KMS-11 (cell line): ENCODE results near the gene MASTL.

ENCODE experiments used
- H2AFZ ChIP-seq: fragments of 200-600 bp; sonication (generic); 2 replicates; pipeline ENCODE4 v1.6.1; 2016; ENCODE audit warnings: antibody characterized with exemption, mixed run types, low read depth
- H3K27ac ChIP-seq: fragments of 200-600 bp; sonication (generic); 2 replicates; pipeline ENCODE4 v1.6.1; 2016; ENCODE audit warnings: mild to moderate bottlenecking, mixed run types
- H3K27me3 ChIP-seq: fragments of 200-600 bp; sonication (generic); 2 replicates; pipeline ENCODE4 v1.6.1; 2017; ENCODE audit warnings: mild to moderate bottlenecking, low read depth, mixed run types, moderate library complexity; ENCODE audit not compliant: insufficient read depth
- H3K36me3 ChIP-seq: fragments of 200-600 bp; sonication (generic); 2 replicates; pipeline ENCODE4 v1.6.1; 2017; ENCODE audit warnings: mild to moderate bottlenecking, mixed run types; ENCODE audit not compliant: insufficient read depth
- H3K4me1 ChIP-seq: fragments of 200-600 bp; sonication (generic); 2 replicates; pipeline ENCODE4 v1.6.1; 2016; ENCODE audit warnings: mild to moderate bottlenecking, low read depth, mixed run types; ENCODE audit not compliant: poor library complexity, severe bottlenecking
- H3K4me2 ChIP-seq: fragments of 200-600 bp; sonication (generic); 2 replicates; pipeline ENCODE4 v1.7.0; 2016; ENCODE audit warnings: mild to moderate bottlenecking, mixed run types
- H3K4me3 ChIP-seq: fragments of 200-600 bp; sonication (generic); IDR thresholded peaks from 2 replicates; pipeline ENCODE4 v1.6.1; 2017; ENCODE audit warnings: low read depth, low read length, mixed read lengths; ENCODE audit not compliant: insufficient read depth
- H3K79me2 ChIP-seq: fragments of 200-600 bp; sonication (generic); 2 replicates; pipeline ENCODE4 v1.6.1; 2016; ENCODE audit warnings: low read depth, mixed run types; ENCODE audit not compliant: insufficient read depth
- H3K9ac ChIP-seq: fragments of 200-600 bp; sonication (generic); 2 replicates; pipeline ENCODE4 v1.6.1; 2016; ENCODE audit warnings: mild to moderate bottlenecking, mixed run types
- H4K20me1 ChIP-seq: fragments of 200-600 bp; sonication (generic); 2 replicates; pipeline ENCODE4 v1.6.1; 2016; ENCODE audit warnings: mild to moderate bottlenecking, mixed run types; ENCODE audit not compliant: insufficient read depth
- CTCF ChIP-seq: fragments of 200-600 bp; sonication (generic); conservative IDR thresholded peaks from 2 replicates; pipeline ENCODE4 v1.6.1; 2017; ENCODE audit warnings: low read depth, mild to moderate bottlenecking, antibody characterized with exemption, low read length, moderate library complexity, mixed read lengths

Gene MASTL

GRCh38 chr10:27158421-27158820, 3.3 kb downstream of the MASTL start:
- peaks cover 19% of the 10 kb centered on the region for H3K4me1 ChIP-seq
- H3K4me3 ChIP-seq, result no peak overlapping the region
- no peaks in the 10 kb centered on the region for H4K20me1 ChIP-seq
- H3K36me3 ChIP-seq, result peaks cover 16% of the 10 kb centered on the region; the same call in 1 of the 2 replicates
- no peak overlapping the region for H3K27ac ChIP-seq
- H3K9ac ChIP-seq, result no peak overlapping the region
- H3K79me2 ChIP-seq, result peaks cover 53% of the 10 kb centered on the region
- H2AFZ ChIP-seq, result no peak overlapping the region
- no peak overlapping the region for H3K4me2 ChIP-seq
- H3K27me3 ChIP-seq, result no peaks in the 10 kb centered on the region
- TF ChIP-seq CTCF, result no peak

GRCh38 chr10:27169849-27170248, 14.7 kb downstream of the MASTL start:
- Histone ChIP-seq H3K79me2 (no peaks in the 10 kb centered on the region), H3K4me2 (no peak overlapping the region), H3K4me3 (no peak overlapping the region), H3K4me1 (no peaks in the 10 kb centered on the region), H3K9ac (no peak overlapping the region), H3K27ac (no peak overlapping the region), H2AFZ (no peak overlapping the region), H3K36me3 (peaks cover 13% of the 10 kb centered on the region; the same call in 1 of the 2 replicates), H3K27me3 (no peaks in the 10 kb centered on the region), H4K20me1 (no peaks in the 10 kb centered on the region)
- no peak for TF ChIP-seq CTCF

- Histone ChIP-seq H3K4me1 (peaks cover 11% of the 10 kb centered on the region), H3K4me2 (no peak overlapping the region), H3K9ac (no peak overlapping the region), H2AFZ (no peak overlapping the region), H3K36me3 (no peaks in the 10 kb centered on the region), H3K27me3 (no peaks in the 10 kb centered on the region), H4K20me1 (no peaks in the 10 kb centered on the region), H3K27ac (no peak overlapping the region), H3K4me3 (no peak overlapping the region), H3K79me2 (no peaks in the 10 kb centered on the region)
- no peak for TF ChIP-seq CTCF
Measured at GRCh38 chr10:27188259-27188658, 33.1 kb downstream of the MASTL start.

DNA sequence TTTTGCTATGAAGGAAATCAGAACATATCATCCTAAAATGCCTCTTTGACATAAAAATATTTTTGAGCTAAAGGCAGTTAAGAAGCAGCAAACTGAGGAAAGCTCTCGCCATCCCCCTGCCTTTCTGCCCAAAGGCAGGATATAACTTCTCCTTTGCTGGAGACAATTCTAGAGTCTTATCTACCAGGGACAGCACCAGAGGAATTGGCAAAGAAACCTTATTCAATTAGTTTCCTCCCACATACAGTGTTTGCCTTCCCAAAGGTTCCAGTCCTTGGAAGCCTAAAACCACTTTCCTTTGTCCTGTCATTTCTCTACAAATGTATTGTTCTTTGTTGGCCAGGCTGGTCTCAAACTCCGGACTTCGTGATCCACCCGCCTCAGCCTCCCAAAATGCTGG, 33.7 kb downstream of the MASTL start:
- TF ChIP-seq CTCF, result no peak
- Histone ChIP-seq H3K27me3 (no peaks in the 10 kb centered on the region), H3K36me3 (no peaks in the 10 kb centered on the region), H3K27ac (no peak overlapping the region), H2AFZ (no peak overlapping the region), H3K4me3 (no peak overlapping the region), H3K79me2 (no peaks in the 10 kb centered on the region), H4K20me1 (no peaks in the 10 kb centered on the region), H3K4me1 (peaks cover 11% of the 10 kb centered on the region), H3K4me2 (no peak overlapping the region), H3K9ac (no peak overlapping the region)
